DND-41 (cell line): ENCODE data around the gene HSD17B1.

Experiments used
- EZH2 ChIP-seq: IDR thresholded peaks from 3 replicates; pipeline ENCODE4 v1.6.1; 2012; ENCODE audit warnings: borderline replicate concordance, low read depth, mild to moderate bottlenecking, moderate library complexity, low read length, inconsistent platforms; ENCODE audit not compliant: severe bottlenecking
- TF ChIP-seq, protein P1 (sequence below): IDR thresholded peaks from 2 replicates; pipeline ENCODE4 v1.5.1; 2012; ENCODE audit warnings: borderline replicate concordance, low read length, moderate library complexity, mild to moderate bottlenecking; ENCODE audit not compliant: poor library complexity, severe bottlenecking; ENCODE audit errors: extremely low read depth

DNA sequence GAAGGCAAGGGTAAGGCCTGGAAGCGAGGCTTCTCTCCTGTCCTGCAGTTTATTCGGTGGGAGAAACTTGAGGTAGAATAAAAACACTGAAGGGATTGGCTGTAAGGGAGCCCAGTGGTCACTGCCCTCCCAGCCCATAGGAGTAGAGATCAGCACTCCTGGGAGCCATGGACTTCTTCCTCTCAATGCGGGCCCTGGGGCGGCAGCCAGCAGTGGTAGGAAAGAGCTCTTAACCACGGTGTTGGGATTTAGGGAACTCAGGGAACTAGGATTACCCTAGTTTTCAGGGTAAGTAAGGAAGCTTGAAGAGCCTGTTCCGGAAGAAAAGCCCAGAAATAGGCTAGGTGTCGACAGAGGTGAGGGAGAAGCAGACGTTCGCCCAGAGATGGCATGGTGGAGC is 40.5 kb upstream of the HSD17B1 start:
- no peak for TF ChIP-seq EZH2
- TF ChIP-seq, protein P1, sequence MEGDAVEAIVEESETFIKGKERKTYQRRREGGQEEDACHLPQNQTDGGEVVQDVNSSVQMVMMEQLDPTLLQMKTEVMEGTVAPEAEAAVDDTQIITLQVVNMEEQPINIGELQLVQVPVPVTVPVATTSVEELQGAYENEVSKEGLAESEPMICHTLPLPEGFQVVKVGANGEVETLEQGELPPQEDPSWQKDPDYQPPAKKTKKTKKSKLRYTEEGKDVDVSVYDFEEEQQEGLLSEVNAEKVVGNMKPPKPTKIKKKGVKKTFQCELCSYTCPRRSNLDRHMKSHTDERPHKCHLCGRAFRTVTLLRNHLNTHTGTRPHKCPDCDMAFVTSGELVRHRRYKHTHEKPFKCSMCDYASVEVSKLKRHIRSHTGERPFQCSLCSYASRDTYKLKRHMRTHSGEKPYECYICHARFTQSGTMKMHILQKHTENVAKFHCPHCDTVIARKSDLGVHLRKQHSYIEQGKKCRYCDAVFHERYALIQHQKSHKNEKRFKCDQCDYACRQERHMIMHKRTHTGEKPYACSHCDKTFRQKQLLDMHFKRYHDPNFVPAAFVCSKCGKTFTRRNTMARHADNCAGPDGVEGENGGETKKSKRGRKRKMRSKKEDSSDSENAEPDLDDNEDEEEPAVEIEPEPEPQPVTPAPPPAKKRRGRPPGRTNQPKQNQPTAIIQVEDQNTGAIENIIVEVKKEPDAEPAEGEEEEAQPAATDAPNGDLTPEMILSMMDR, result no peak
